Measurements from ENCODE around the gene CMAS.

The CMAS gene

DNA sequence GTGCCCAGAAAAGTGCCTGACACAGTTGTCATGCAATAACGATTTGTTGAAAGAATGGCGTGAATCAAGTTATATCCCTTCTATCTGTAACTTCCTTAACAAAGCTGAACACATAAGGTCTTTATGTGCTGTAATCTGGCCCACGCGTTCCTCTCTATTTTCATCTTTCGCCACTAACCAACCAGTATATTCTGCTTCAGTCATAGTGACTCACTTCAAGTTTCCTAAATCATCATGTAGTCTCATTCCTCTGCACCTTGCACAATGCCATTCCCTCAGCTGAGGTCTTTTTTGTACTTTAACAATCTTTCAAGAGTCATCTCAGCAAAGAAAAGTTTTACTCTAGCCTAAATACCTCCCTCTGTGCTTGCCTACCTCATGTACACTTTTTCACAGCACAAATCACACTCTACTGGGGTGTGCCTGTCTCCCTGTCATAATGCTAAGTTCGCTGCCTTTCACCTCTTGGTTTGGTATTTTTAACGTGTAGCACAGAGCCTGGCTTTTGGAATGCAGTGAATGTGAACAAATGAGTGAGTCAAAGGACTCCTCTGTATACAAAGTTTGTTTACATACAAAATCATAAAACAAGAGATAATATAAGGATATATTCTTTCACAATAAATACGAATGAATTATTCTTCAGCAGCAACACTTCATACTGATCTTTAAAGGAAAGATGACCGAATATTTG lies 2.9 kb upstream of the CMAS start:
- no peak overlapping the region for H3K27ac Mint-ChIP-seq
- no peak for TF ChIP-seq CTCF (IDR thresholded peaks at IDR 0.05; ENCODE audit: unreplicated experiment in 3 of 3)
- H3K4me1 Mint-ChIP-seq, result peaks cover 13% of the 10 kb centered on the region
- no peaks in the 10 kb centered on the region for H3K27me3 Mint-ChIP-seq (ENCODE audit: low read depth)
- no peaks in the 10 kb centered on the region for H3K36me3 Mint-ChIP-seq (ENCODE audit: low read depth)
- H3K9me3 Mint-ChIP-seq, result peaks cover 1% of the 10 kb centered on the region
- no peak overlapping the region for H3K4me3 Mint-ChIP-seq

DNA sequence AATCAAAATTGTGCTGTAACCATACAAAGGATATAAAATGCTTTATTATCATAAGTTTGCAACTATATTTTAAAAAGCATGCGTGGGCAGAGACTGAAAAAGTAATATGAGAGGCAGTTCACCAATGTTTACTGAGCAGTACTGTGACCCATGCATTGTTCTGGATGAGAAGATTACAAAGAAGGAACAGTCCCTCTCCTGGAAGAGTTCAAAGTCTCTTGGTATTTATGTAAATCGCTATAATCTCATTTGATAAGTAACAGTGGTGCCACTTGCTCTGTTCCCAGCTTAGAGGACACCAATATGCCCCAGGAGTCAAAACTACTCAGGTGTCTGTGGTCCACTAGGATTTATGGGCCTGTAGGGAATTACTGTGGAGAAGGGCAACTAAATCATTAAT lies 2.1 kb upstream of the CMAS start:
- no peak for TF ChIP-seq CTCF (IDR thresholded peaks at IDR 0.05; ENCODE audit: unreplicated experiment in 3 of 3)
- H3K4me3 Mint-ChIP-seq, result peak overlapping the region; percentile 45 to 68 (median 68)
- H3K27ac Mint-ChIP-seq, result peak overlapping the region; percentile 9 to 58 (median 29)
- no peaks in the 10 kb centered on the region for H3K27me3 Mint-ChIP-seq (ENCODE audit: low read depth)
- no peaks in the 10 kb centered on the region for H3K9me3 Mint-ChIP-seq
- peaks cover 21% of the 10 kb centered on the region for H3K4me1 Mint-ChIP-seq
- H3K36me3 Mint-ChIP-seq (ENCODE audit: low read depth), result peaks cover under 1% of the 10 kb centered on the region

DNA sequence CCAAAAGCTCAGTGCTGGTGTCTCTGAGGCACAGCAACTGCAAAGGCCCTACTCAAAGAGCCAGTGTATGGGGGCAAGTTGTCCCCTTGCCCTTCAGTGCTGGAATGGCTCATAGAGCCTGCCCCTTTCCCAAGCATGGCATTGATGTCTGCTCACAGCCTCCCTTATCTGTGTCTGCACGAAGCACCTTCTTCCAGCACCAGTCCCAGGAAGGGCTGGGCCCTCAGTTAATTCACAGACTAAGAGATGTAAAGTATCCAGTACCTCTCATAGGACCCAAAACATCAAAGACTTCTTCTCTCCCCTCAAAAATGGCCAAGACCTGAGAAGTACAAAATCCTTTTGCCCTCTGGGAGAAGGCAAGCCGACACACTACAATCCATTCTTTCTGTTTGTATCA lies 1.6 kb upstream of the CMAS start:
- H3K9me3 Mint-ChIP-seq, result no peaks in the 10 kb centered on the region
- peaks cover 4% of the 10 kb centered on the region for H3K36me3 Mint-ChIP-seq (ENCODE audit: low read depth)
- no peaks in the 10 kb centered on the region for H3K27me3 Mint-ChIP-seq (ENCODE audit: low read depth)
- H3K4me3 Mint-ChIP-seq, result peak overlapping the region; percentile 45 to 68 (median 68)
- peak overlapping the region in 1 of 3 experiments; percentile 58 for H3K27ac Mint-ChIP-seq
- no peak for TF ChIP-seq CTCF (IDR thresholded peaks at IDR 0.05; ENCODE audit: unreplicated experiment in 3 of 3)
- peaks cover 23% of the 10 kb centered on the region for H3K4me1 Mint-ChIP-seq

GRCh38 chr12:22046968-22047390 lies 961 bp downstream of the CMAS start:
- H3K27ac Mint-ChIP-seq, result peak overlapping the region; percentile 75 to 96 (median 92)
- peaks cover 30% of the 10 kb centered on the region for H3K4me1 Mint-ChIP-seq
- peak overlapping the region; percentile 95 to 99 (median 97) for H3K4me3 Mint-ChIP-seq
- TF ChIP-seq CTCF (IDR thresholded peaks at IDR 0.05; ENCODE audit: unreplicated experiment in 3 of 3), result no peak
- no peaks in the 10 kb centered on the region for H3K27me3 Mint-ChIP-seq (ENCODE audit: low read depth)
- H3K36me3 Mint-ChIP-seq (ENCODE audit: low read depth), result peaks cover 14% of the 10 kb centered on the region
- H3K9me3 Mint-ChIP-seq, result no peaks in the 10 kb centered on the region

GRCh38 chr12:22047494-22047893 lies 1.5 kb downstream of the CMAS start:
- Mint-ChIP-seq H3K4me1 (peaks cover 30% of the 10 kb centered on the region), H3K9me3 (no peaks in the 10 kb centered on the region), H3K27me3 (ENCODE audit: low read depth) (no peaks in the 10 kb centered on the region), H3K36me3 (ENCODE audit: low read depth) (peaks cover 14% of the 10 kb centered on the region), H3K27ac (peak overlapping the region in 2 of 3 experiments; percentile 7 to 75), H3K4me3 (peak overlapping the region; percentile 95 to 99 (median 97))
- TF ChIP-seq CTCF (IDR thresholded peaks at IDR 0.05; ENCODE audit: unreplicated experiment in 3 of 3), result no peak

Measured in nephron (organoid).